Measurements from ENCODE around the gene NOX4.

- no peak for TF ChIP-seq POLR2AphosphoS5 (IDR thresholded peaks at IDR 0.05; ENCODE audit: insufficient read depth in 1 of 2, low read depth in 1 of 2)
- TF ChIP-seq, protein P1, sequence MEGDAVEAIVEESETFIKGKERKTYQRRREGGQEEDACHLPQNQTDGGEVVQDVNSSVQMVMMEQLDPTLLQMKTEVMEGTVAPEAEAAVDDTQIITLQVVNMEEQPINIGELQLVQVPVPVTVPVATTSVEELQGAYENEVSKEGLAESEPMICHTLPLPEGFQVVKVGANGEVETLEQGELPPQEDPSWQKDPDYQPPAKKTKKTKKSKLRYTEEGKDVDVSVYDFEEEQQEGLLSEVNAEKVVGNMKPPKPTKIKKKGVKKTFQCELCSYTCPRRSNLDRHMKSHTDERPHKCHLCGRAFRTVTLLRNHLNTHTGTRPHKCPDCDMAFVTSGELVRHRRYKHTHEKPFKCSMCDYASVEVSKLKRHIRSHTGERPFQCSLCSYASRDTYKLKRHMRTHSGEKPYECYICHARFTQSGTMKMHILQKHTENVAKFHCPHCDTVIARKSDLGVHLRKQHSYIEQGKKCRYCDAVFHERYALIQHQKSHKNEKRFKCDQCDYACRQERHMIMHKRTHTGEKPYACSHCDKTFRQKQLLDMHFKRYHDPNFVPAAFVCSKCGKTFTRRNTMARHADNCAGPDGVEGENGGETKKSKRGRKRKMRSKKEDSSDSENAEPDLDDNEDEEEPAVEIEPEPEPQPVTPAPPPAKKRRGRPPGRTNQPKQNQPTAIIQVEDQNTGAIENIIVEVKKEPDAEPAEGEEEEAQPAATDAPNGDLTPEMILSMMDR (IDR thresholded peaks at IDR 0.05) = no peak
Observed at GRCh38 chr11:89452780-89453179, 38.4 kb downstream of the NOX4 start.

Data from vagina (tissue), 2 donors.